Measurements from ENCODE around the gene BRSK2.

The BRSK2 gene

GRCh38 chr11:1455032-1455762 is 65.5 kb downstream of the BRSK2 start:
- Histone ChIP-seq H3K9me2 (ENCODE audit: low read depth, low read length) (no peaks in the 10 kb centered on the region), H3K4me2 (ENCODE audit: low read length) (no peak overlapping the region), H3K36me3 (ENCODE audit: insufficient read depth, low read length) (no peaks in the 10 kb centered on the region), H3K79me2 (ENCODE audit: insufficient read depth, low read length) (no peaks in the 10 kb centered on the region), H3F3A (ENCODE audit: insufficient read depth, low read length) (no peaks in the 10 kb centered on the region), H3K9me3 (ENCODE audit: low read length) (no peaks in the 10 kb centered on the region), H3K9ac (ENCODE audit: low read length) (no peak overlapping the region), H3K4me1 (ENCODE audit: insufficient read depth, low read length, severe bottlenecking) (no peaks in the 10 kb centered on the region), H3K4me3 (ENCODE audit: low read depth, low read length, poor library complexity, severe bottlenecking) (no peak overlapping the region), H3K27ac (ENCODE audit: low read depth, low read length, poor library complexity, severe bottlenecking) (no peak overlapping the region), H4K20me1 (ENCODE audit: insufficient read depth, low read length) (no peaks in the 10 kb centered on the region), H2AFZ (ENCODE audit: low read length) (no peak overlapping the region), H3K27me3 (ENCODE audit: insufficient read depth, low read length) (peaks cover 5% of the 10 kb centered on the region)
- TF ChIP-seq EZH2 (IDR thresholded peaks at IDR 0.05; ENCODE audit: borderline replicate concordance, low read length) (no peak), CTCF (IDR thresholded peaks at IDR 0.05; ENCODE audit: low read length) (no peak)

GRCh38 chr11:1455763-1456060 is 66.0 kb downstream of the BRSK2 start:
- no peak overlapping the region for H2AFZ ChIP-seq (ENCODE audit: low read length)
- H3K4me1 ChIP-seq (ENCODE audit: insufficient read depth, low read length, severe bottlenecking): no peaks in the 10 kb centered on the region
- TF ChIP-seq EZH2 (IDR thresholded peaks at IDR 0.05; ENCODE audit: borderline replicate concordance, low read length) (no peak), CTCF (IDR thresholded peaks at IDR 0.05; ENCODE audit: low read length) (no peak)

GRCh38 chr11:1456176-1456575 is 66.4 kb downstream of the BRSK2 start:
- H3F3A ChIP-seq (ENCODE audit: insufficient read depth, low read length): no peaks in the 10 kb centered on the region
- no peaks in the 10 kb centered on the region for H3K9me3 ChIP-seq (ENCODE audit: low read length)
- no peaks in the 10 kb centered on the region for H3K79me2 ChIP-seq (ENCODE audit: insufficient read depth, low read length)
- no peak overlapping the region for H3K27ac ChIP-seq (ENCODE audit: low read depth, low read length, poor library complexity, severe bottlenecking)
- no peak overlapping the region for H3K4me3 ChIP-seq (ENCODE audit: low read depth, low read length, poor library complexity, severe bottlenecking)
- no peak overlapping the region for H2AFZ ChIP-seq (ENCODE audit: low read length)
- H3K27me3 ChIP-seq (ENCODE audit: insufficient read depth, low read length): peaks cover 5% of the 10 kb centered on the region
- no peak overlapping the region for H3K9ac ChIP-seq (ENCODE audit: low read length)
- H3K4me2 ChIP-seq (ENCODE audit: low read length): no peak overlapping the region
- TF ChIP-seq EZH2 (IDR thresholded peaks at IDR 0.05; ENCODE audit: borderline replicate concordance, low read length): no peak
- TF ChIP-seq CTCF (IDR thresholded peaks at IDR 0.05; ENCODE audit: low read length): no peak
- H3K9me2 ChIP-seq (ENCODE audit: low read depth, low read length): no peaks in the 10 kb centered on the region
- no peaks in the 10 kb centered on the region for H4K20me1 ChIP-seq (ENCODE audit: insufficient read depth, low read length)
- H3K36me3 ChIP-seq (ENCODE audit: insufficient read depth, low read length): no peaks in the 10 kb centered on the region
- no peaks in the 10 kb centered on the region for H3K4me1 ChIP-seq (ENCODE audit: insufficient read depth, low read length, severe bottlenecking)

More at GRCh38 chr11:1455763-1456060, 66.0 kb downstream of the BRSK2 start:
- H3K9ac ChIP-seq (ENCODE audit: low read length): no peak overlapping the region
- H3K9me2 ChIP-seq (ENCODE audit: low read depth, low read length): no peaks in the 10 kb centered on the region
- H3K27me3 ChIP-seq (ENCODE audit: insufficient read depth, low read length): peaks cover 5% of the 10 kb centered on the region
- no peaks in the 10 kb centered on the region for H3K36me3 ChIP-seq (ENCODE audit: insufficient read depth, low read length)
- H3K4me3 ChIP-seq (ENCODE audit: low read depth, low read length, poor library complexity, severe bottlenecking): no peak overlapping the region
- no peaks in the 10 kb centered on the region for H3F3A ChIP-seq (ENCODE audit: insufficient read depth, low read length)
- H3K79me2 ChIP-seq (ENCODE audit: insufficient read depth, low read length): no peaks in the 10 kb centered on the region
- no peak overlapping the region for H3K4me2 ChIP-seq (ENCODE audit: low read length)
- H4K20me1 ChIP-seq (ENCODE audit: insufficient read depth, low read length): no peaks in the 10 kb centered on the region
- no peaks in the 10 kb centered on the region for H3K9me3 ChIP-seq (ENCODE audit: low read length)
- no peak overlapping the region for H3K27ac ChIP-seq (ENCODE audit: low read depth, low read length, poor library complexity, severe bottlenecking)
